Breast epithelium (tissue), 3 donors: ENCODE results near the gene DVL1.

Experiments used
- CTCF ChIP-seq, 3 donors: fragments of 450-650 bp; IDR thresholded peaks; one replicate each; pipeline ENCODE4 v1.5.1; 2016 to 2017; ENCODE audit warnings: antibody characterized with exemption in 3 of 3, mild to moderate bottlenecking in 3 of 3, moderate library complexity in 3 of 3
- POLR2A ChIP-seq: fragments of 450-650 bp; IDR thresholded peaks from one replicate; pipeline ENCODE4 v1.6.1; 2016; ENCODE audit warnings: antibody characterized with exemption, mild to moderate bottlenecking, moderate library complexity

- TF ChIP-seq CTCF (IDR thresholded peaks at IDR 0.05) (no peak), POLR2A (no peak)
Measured at GRCh38 chr1:1364266-1364665, 15.0 kb upstream of the DVL1 start.
